Islet of Langerhans (tissue), 1 donor: ENCODE results near the gene SREK1.

Source experiments
- FAIRE-seq: peaks from one replicate; lab custom pipeline; 2011; peaks lifted over from hg19 to GRCh38; lab: Jason Lieb, UNC

The SREK1 gene

GRCh38 chr5:66223637-66224036, 79.5 kb downstream of the SREK1 start:
- no peak for FAIRE-seq

DNA sequence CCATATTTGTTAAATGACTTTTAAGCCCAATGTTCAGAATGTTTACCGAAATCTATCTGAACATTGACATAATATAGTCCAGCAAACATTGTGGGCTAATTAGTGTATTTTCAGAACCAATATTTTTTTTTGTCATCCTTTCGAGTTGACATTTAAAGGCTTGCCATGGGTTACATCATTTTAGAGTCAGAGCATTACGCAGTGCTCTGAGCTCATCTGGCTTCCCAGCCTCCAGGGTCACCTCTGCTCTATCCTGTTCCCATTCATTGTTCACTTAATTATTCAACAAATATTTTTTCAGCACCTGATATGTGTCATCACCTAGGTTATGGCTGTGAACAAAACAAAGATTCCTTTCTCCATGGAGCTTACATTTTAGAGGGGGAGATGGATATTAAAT, 80.2 kb downstream of the SREK1 start:
- no peak for FAIRE-seq

- FAIRE-seq: no peak
Measured at GRCh38 chr5:66224773-66225553, 80.9 kb downstream of the SREK1 start.

- no peak for FAIRE-seq
Measured at GRCh38 chr5:66230551-66230950, 86.5 kb downstream of the SREK1 start.

- no peak for FAIRE-seq
Measured at GRCh38 chr5:66231508-66231907, 87.4 kb downstream of the SREK1 start.

- FAIRE-seq: no peak
Measured at GRCh38 chr5:66232275-66232674, 88.2 kb downstream of the SREK1 start.

- FAIRE-seq: no peak
Measured at GRCh38 chr5:66232706-66233445, 88.8 kb downstream of the SREK1 start.
